ENCODE results near the gene ACAP2.

ACAP2 gene

DNA sequence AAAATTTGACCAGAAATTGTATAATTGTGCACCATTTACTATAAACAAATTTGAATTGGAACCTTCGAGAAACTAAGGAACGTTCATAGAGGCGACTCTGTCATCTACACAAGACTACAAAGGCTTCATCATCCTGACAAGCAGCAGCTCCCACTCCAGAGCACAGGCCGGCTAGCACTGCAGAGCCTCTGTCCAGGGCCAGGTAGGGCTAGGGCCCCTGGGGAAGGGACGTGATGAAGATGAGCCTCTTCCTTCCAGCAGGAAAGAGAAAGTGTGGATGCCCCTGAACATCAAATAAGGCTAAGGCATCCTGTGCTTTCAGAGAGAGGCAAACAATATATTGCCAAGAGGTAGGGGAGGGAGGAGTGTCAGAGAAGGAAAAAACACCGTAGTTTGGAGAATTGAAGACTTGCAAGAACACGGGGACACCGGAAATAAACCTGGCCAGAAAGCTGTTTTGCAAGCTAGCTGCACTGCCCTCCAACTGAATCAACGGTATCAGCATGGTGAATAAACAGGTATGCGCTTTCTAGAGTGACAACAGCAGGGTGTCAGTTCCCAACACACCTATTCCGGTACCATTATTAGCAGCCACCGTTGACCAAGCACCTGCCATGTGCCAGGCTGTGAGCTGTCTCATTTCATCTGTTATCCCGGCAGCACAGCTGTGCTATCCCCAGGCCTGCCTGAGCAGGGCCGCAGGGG lies 184.2 kb downstream of the ACAP2 start:
- DNase-seq (ENCODE audit: low spot score) = no peak

DNA sequence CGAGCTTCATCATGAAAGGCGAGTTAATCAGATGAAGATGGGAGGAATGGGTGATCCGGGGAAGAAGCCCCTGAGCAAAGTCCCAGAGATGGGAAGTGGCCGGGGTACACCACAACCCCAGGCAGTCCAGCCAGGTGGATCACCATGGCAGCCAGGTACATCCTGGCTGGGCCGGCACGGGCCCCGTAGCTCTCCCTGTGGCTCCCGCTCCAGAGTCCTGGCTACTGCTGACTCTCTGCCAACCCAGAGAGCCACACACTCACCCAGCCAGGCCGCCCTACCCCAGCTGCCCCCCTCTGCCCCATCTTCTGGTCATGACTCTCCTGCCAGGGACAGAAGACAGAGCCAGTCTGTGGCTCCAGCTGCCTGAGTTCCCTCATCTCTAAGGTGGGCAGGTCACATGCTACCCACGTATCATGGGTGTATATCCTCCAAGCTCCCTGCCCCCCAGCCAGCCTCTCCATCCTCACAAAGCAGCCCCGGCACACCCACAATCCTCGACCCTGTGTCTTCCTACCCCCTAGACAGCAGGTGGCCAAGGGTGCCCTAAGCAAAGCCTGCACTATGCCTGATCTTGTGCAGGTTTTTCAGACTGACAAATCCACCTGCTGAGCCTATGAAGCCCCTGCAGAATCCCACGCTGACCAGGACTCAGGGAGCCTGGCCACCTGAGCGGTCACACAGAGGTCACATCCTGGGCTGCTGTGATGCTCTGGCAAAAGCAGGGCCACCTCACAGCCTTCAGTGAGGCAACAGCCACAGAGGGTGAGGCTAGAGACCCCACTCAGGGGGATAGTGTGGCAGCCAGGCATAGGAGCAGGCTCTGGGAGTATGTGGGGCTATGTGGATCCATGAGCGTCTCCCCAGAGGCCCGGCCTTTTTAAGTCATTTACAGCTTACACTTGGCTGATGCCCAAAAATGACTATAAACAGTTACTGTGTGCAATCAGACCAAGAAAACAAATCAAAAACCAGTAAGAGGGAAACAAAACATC lies 185.1 kb downstream of the ACAP2 start:
- no peak for DNase-seq (ENCODE audit: low spot score)

DNA sequence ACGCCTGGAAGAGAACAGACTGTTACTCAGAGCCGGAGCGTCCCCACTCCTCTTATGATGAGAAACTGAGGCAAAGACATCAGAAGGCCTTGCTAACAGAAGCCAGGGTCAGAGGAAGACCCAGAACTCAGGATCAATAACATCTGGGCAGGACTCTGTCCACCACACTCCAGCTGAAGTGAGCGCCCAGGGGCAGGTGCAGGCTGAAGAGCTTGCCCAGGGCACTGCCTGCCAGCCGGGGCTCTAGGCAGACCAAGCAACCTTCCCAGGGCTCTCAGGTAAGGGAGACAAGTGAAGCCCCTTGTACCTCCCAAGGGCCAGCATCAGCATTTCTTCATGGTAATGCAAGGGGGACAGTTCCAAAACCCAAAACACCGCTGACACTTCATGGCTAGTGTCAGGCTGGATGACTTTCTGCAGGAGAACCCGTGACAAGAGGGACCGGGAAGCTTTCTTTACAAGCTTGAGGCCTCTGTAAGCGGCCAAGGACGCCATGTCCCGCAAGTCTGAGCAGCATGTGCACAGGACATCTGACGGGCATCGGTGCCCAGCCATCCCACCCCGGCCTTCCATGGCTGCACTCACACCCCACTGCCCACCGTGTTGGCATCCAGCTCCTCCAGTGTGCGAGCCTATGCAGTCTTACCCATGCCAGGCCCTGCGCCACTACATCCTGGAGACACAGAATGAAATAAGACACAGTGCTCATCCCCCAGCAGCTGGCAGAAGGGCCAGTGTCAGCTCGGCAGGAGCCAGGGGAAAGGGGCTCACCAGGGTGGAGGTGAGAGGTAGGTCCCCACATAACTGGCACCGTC lies 186.0 kb downstream of the ACAP2 start:
- DNase-seq (ENCODE audit: low spot score) = no peak

DNA sequence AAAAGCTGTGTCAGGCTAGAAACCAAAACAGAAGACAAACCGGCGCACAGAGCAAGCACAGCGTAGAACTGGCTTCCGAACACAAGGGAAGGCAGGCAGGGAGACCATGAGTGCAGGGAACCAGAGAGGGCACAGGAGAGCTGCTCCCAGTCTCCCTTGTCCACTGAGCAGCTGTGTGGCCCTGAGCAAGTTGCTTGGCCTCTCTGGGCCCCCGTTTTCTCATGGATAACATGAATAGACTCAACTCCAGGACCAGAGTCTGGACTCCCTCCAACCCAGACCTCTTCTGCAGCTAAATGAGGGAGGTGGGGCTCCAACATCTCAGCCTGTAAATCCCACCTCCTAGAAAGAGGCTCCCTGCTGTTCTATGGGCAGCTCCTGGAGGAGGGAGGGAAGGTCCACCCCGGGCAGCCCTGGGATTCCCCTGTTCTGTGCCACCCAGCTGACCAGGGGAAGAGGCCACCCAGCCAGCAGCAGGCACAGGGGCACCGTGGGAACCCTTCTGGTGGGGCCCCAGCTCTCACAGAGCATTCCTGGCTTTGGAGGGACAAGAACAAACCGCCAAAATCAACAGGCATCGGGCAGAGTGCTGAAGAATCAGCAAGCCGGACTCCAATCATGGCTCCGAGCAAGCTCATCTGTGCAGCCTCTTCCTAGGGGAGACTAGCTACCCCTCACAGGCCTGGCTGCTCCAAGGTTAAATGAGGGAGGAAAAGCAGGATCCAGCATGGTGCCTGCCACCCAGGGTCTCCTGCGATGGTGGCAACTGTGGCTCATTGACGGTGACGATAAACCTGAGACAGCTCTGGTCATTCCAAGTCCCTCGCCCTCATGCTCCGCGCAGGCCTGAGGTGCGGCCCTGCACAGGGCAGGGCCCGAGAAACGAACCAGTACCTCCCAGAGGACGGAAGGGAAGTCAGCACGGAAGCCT lies 187.0 kb downstream of the ACAP2 start:
- DNase-seq (ENCODE audit: low spot score) = no peak

DNA sequence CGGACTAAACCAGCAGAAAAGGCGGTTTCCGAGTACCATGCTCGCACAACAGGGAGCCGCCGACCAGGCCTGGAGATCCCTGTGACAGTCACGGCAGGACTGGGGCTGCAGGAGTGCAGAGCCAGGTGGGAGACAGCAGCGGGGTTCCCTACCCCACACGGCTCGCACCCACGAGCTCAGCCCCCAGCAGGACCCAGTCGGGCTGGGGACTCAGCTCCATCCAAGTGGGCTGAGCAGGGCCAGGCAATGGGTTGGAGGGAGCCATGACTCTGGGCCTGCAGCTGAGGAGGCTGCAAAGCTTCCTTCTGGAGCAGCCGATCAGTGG lies 187.7 kb downstream of the ACAP2 start:
- DNase-seq (ENCODE audit: low spot score) = no peak

DNA sequence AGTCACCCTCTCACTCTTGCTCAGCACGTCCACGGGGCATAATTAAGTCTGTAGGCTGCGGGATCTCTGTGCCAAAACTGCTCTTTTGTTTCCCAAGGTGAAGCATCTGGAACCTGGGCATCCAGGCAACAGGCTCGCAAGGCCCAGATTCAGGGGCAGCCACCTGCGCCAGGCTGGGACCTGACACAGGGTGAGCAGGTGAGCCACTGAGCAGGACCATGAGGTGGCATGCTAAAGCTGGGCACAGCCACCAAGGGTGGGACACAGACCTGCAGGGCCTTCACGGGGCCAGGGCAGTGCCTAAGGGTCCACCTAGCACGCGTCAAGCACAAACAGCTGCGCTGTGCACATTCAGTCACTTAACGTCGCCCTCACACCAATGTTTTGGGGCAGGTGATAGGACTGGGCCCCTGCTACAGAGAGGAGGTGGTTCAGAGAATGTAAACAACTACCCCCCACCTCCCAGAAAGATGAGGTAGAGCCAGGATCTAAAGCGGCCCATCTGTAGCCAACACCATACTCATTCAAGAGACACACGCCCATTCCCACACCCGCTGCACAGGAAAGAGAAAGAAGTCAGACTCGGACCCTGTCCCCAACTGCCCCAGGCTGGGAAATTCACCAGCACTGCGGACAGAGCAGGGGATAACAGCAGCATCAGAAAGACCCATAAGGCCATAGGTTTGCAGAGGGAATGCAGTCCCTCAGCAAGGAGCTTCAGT lies 188.2 kb downstream of the ACAP2 start:
- no peak for DNase-seq (ENCODE audit: low spot score)

DNA sequence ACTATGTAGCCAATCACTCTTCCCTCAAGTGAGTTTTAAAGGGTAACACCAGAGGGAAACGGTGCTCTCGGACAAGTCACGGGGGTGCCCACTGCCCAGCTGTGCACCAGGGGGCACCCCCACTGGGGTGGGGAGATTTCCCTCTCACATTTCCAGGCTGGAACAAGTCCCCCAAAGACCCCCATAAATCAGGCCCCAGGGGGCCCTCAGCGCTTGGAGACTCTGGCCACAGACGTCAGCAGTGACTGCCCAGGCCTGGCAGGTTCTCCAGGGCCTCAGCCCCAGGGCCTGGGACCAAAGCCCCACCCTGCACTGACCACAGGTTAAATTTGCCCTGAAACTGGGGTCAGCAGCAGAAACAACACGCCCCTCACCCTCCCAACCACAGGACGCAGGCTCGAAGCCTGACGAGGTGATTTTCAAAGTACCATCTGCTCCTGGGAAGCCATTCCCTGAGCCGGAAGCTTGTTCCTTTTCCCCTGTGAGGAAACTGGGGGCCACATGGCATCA lies 188.8 kb downstream of the ACAP2 start:
- DNase-seq (ENCODE audit: low spot score) = no peak

DNA sequence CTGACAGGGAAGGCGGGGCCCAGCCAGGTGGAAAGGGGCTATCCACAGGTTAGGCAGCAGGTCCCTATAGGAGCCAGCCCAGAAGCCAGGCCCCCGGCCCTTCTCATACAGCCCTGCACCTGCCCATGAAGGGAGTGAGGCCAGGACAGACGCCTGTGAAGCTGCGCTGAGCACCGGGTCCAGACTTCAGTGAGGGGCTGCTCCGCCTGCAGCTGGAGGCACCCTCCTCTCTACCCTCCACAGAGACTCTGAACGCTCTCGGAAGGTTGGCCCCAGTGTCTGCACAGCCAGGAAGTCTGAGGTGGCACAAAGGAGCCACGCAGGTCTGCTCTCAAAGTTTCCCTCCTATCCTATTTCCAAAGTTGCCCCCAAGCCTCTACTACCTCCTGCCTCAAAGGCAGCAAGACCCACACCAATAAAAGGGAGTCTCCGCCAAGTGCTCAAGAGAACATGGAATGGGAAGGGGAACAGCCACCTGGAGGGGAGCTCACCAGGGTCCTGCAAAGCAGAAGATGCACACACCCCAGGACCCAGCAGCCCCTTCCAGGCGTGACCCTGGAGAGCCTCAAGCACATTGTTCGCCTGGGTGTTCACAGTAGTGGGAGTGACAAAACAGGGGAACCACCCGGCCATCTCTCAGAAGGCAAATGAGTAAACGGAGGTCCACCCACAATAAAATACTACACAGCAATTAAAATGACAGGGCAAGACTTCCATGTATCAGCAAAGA lies 191.3 kb downstream of the ACAP2 start:
- DNase-seq (ENCODE audit: low spot score) = no peak

DNA sequence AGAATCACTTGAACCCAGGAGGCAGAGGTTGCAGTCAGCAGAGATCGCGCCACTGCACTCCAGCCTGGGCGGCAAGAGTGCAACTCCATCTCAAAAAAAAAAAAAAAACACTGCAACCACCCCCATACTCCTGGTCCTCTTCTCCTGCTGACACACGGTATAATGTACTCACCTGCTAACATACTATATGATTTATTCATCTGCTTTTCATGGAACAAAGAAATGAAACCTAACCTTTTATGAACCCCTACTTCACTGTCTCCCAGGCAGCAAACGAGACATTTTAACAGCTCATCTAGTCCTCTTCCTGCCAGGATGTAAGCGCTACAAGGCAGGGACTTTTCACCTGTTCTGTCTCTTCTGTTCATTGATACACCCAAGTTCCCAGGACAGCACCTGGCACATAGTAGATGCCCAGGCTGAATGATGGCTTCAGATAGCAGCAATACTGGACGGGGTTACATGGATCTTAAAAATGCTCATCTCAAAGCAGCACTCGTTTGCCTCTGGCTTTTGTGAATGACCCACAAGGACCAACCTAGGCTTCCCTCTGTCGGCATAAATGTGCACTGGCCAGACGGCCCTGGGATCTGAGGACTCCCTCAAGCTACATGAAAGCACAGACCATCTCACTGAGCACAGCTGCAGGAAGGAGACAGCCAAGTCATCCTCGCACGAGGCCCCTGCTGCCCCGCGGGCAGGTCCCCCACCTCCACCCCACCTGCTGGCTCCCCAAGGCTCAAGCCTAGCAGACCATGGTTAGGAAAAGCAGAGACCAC lies 192.2 kb downstream of the ACAP2 start:
- DNase-seq (ENCODE audit: low spot score) = no peak

DNA sequence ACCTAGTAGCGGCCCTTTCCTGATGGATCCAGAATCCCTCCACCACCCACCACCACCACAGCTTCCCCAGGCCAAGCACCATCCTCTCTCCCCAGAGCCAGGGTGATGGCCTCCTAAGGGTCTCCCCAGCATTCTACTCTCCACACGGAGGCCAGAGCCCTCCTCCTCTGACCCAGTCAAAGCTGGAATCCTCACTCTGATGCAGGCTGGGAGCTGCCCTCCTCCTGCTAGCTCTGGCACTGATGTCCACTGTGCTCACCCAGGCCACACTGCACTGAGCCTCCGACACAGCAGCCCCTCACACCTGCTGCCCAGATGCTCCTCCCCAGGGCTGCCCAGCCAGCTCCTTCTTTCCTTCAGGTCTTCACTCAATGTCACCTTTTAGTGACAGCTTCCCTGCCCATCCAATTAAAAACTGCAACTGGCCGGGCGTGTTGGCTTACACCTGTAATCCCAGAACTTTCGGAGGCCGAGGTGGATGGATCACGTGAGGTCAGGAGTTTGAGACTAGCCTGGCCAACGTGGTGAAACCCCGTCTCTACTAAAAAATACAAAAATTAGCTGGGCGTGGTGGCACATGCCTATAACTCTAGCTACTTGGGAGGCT lies 192.9 kb downstream of the ACAP2 start:
- no peak for DNase-seq (ENCODE audit: low spot score)

DNA sequence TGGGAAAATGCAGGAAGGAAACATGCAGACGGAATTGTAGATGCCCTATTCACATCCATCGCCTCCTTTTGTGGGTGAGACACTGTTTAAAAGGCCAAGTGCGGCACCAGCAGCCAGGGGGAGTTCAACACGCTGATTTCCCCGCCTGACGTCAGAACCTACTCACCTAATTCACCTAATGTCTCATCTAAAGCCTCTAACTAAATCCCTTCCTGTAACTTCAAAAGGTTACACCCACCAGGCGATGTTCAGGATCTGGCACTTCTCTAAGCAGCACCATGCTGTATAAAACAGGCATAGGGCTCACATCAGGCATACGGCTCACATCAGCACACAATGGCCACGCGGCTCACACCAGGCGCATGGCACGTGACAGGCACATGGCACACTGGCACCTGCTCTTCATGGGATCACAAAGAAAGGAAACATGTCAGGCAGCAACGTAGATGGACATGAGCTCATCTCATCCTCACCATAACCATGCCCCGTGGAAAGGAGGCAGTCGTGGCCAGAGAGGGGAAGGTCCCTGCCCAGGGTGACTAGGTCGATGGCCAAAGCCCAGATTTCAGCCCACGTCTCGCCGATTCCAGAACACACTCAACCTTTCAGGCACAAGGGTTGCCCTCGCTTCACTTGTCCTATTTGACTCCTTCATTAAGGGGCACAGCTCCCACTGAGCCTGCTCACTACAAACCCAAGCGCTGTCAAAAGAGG lies 193.6 kb downstream of the ACAP2 start:
- DNase-seq (ENCODE audit: low spot score) = no peak

DNA sequence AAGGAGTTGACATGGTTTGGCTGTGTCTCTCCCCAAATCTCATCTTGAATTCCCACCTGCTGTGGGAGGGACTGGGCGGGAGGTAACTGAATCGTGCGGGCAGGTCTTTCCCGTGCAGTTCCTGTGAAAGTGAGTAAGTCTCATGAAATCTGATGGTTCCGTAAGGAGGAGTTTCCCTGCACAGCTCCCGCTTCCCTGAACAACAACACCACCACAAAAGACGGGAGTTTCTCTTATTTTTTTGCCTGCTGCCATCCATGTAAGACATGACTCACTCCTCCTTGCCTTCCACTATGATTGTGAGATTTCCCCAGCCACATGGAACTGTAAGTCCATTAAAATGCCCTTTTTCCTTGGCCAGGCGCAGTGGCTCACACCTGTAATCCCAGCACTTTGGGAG lies 194.5 kb downstream of the ACAP2 start:
- DNase-seq (ENCODE audit: low spot score) = no peak

DNA sequence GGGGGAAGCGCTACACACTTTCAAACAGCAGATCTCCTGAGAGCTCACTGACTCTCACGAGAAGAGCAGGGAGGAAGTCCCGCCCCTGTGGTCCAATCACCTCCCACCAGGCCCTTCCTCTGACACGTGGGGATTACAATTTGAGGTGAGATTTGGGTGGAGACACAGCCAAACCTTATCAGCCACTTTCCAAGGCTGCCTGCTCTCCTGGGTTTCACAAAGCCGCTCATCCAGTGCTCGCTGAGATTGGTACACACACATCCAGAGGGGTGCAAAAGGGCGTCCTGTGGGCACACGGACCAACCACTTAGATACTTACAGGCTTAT lies 195.0 kb downstream of the ACAP2 start:
- no peak for DNase-seq (ENCODE audit: low spot score)

DNA sequence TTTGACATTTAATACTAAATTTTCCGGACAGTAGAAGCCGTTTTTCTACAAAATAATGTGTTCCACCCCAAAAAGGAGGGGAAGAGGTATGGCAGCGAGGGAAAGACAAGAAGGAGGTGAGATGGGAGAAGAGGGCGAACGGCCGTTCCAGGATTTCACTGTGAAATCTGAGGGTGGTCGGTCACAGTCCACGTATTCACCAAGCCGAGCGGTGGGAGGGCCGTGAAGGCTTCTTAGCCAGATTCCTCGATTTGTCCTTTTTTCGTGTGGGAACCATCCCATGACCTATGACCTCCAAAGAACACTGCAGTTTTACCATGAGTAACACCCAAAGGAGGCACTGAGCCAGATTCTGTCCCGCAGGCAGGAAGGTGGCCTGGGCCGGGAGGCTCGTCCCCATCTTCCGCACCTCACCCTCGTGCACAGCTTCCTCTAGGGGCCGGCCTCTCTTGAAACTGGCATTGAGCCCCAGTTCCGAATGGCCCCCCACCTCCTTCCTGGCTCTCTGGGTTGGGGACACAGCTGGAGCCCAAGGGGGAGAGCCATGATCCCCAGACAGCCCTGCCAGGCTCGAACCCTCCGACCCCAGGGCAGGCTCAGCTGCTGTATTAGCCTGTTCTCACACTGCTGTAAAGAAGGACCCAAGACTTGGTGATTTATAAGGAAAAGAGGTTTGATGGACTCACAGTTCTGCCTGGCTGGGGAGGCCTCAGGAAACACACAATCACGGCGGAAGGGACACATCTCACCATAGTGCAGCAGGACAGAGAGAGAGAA lies 195.5 kb downstream of the ACAP2 start:
- DNase-seq (ENCODE audit: low spot score) = no peak

DNA sequence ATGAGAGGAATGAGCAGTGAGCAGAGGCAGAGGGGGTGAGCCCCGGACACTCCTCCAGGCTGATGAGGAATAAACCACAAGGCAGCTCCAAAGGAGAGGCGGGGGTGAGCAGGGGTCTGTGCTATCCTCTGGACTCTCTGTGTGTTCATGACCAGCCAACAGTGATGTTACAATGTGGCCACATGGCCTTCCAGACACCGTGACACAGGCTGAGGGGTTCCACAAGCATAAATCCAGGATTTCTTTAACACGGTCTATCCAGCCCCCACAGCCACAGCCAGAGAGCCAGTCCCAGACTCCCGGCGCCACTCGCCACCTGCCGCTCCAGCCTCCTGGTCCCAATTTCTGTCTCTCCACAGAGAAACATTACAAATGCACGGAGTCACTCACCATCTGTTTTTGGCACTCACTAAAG lies 196.2 kb downstream of the ACAP2 start:
- no peak for DNase-seq (ENCODE audit: low spot score)

DNA sequence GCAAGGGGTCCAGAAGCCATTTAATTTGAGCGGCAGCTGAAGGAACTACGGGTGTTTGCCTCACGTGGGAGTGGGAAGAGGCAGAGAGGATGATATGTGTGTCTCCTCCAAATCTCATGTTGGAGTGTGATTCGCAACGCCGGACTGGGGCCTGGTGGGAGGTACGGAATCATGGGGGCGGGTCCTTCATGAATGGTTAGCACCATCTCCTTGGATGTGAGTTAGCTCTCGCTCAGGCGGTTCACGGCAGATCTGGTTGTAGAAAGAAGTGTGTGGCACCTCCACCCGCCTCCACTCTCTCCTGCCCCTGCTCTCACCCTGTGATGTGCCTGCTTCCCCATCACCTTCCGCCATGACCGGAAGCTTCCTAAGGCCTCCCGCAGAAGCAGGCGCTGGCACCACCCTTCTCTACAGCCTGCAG lies 197.3 kb downstream of the ACAP2 start:
- DNase-seq (ENCODE audit: low spot score) = no peak

All from Ammon's horn (tissue), 1 donor.